ENCODE results near the gene TLE1.

TLE1 gene

GRCh38 chr9:81570083-81570482 is 119.3 kb downstream of the TLE1 start:
- no peak for DNase-seq (ENCODE audit: low spot score)
- TF ChIP-seq CTCF (IDR thresholded peaks at IDR 0.05; ENCODE audit: extremely low read depth, missing control alignments): no peak

- TF ChIP-seq CTCF (IDR thresholded peaks at IDR 0.05; ENCODE audit: extremely low read depth, missing control alignments): no peak
- DNase-seq (ENCODE audit: low spot score): no peak
Measured at GRCh38 chr9:81566074-81566698, 123.2 kb downstream of the TLE1 start.

GRCh38 chr9:81565609-81566008 is 123.7 kb downstream of the TLE1 start:
- TF ChIP-seq CTCF (IDR thresholded peaks at IDR 0.05; ENCODE audit: extremely low read depth, missing control alignments): no peak
- no peak for DNase-seq (ENCODE audit: low spot score)

- no peak for DNase-seq (ENCODE audit: low spot score)
Measured at GRCh38 chr9:81565144-81565543, 124.2 kb downstream of the TLE1 start.

GRCh38 chr9:81564632-81565031 is 124.7 kb downstream of the TLE1 start:
- no peak for DNase-seq (ENCODE audit: low spot score)
- TF ChIP-seq CTCF (IDR thresholded peaks at IDR 0.05; ENCODE audit: extremely low read depth, missing control alignments): no peak

More at GRCh38 chr9:81565144-81565543, 124.2 kb downstream of the TLE1 start:
- TF ChIP-seq CTCF (IDR thresholded peaks at IDR 0.05; ENCODE audit: extremely low read depth, missing control alignments): no peak

GRCh38 chr9:81563739-81564138 is 125.6 kb downstream of the TLE1 start:
- DNase-seq (ENCODE audit: low spot score): no peak
- no peak for TF ChIP-seq CTCF (IDR thresholded peaks at IDR 0.05; ENCODE audit: extremely low read depth, missing control alignments)

- no peak for DNase-seq (ENCODE audit: low spot score)
- no peak for TF ChIP-seq CTCF (IDR thresholded peaks at IDR 0.05; ENCODE audit: extremely low read depth, missing control alignments)
Measured at GRCh38 chr9:81563020-81563407, 126.3 kb downstream of the TLE1 start.

Measured in GM20000 (cell line).